Endothelial cell of umbilical vein (primary cell): ENCODE measurements around the gene TTF1. TPM values are rescaled to one million over a fixed set of nuclear protein-coding genes. Genes with fewer than 3 reads are reported as not detected.
A peak's percentile ranks its signal among the peaks of the same experiment; 100 is the strongest.

Source experiments
- BruUV-seq: library from RNA; stranded (reverse); fragments of 400-500 nt; replicated peaks from 2 replicates; lab custom pipeline; 2021; lab: Mats Ljungman, UMichigan
- CTCF ChIA-PET: fragments of 300-600, 350-600 bp; sonication (Branson Sonifier 250); formaldehyde crosslinking; loops from one replicate; lab custom pipeline; 2021; ENCODE audit warnings: antibody characterized with exemption, inconsistent platforms; lab: Charles Lee
- POLR2A ChIA-PET: fragments of 300-600, 350-600 bp; sonication (Branson Sonifier 250); formaldehyde crosslinking; loops from one replicate; lab custom pipeline; 2021; ENCODE audit warnings: antibody characterized with exemption, inconsistent platforms; lab: Charles Lee
- DNase-seq: peaks from one replicate; pipeline ENCODE4 v3.0.0-alpha.2; 2011; ENCODE audit warnings: low read depth, low spot score
- FAIRE-seq: peaks from 2 replicates; lab custom pipeline; 2011; peaks lifted over from hg19 to GRCh38; lab: Jason Lieb, UNC
- H2AFZ ChIP-seq: 2 replicates; pipeline ENCODE4 v1.6.0; 2012; ENCODE audit warnings: low read depth, low read length, control low read depth, inconsistent platforms
- H3K27ac ChIP-seq: 2 replicates; pipeline ENCODE4 v1.5.1; 2011; ENCODE audit warnings: low read depth, mild to moderate bottlenecking, control low read depth, low read length, moderate library complexity; ENCODE audit not compliant: insufficient read depth
- H3K27me3 ChIP-seq, 2 experiments: 2 replicates each; pipeline versions ENCODE4 v1.6.0 to v1.6.1; 2011; ENCODE audit warnings: low read length in 2 of 2, mixed read lengths in 1 of 2; ENCODE audit not compliant: control insufficient read depth in 2 of 2, insufficient read depth in 2 of 2
- H3K36me3 ChIP-seq, 2 experiments: 2 replicates in 1 of 2; 3 replicates in 1 of 2; pipeline ENCODE4 v1.5.1; 2011; ENCODE audit warnings: low read length in 2 of 2, mild to moderate bottlenecking in 1 of 2, moderate library complexity in 1 of 2; ENCODE audit not compliant: control insufficient read depth in 2 of 2, insufficient read depth in 2 of 2; ENCODE audit errors: extremely low read depth in 1 of 2
- H3K4me1 ChIP-seq: 3 replicates; pipeline ENCODE4 v1.5.1; 2011; ENCODE audit warnings: mild to moderate bottlenecking, low read length; ENCODE audit not compliant: control insufficient read depth, insufficient read depth; ENCODE audit errors: extremely low read depth
- H3K4me2 ChIP-seq: 2 replicates; pipeline ENCODE4 v1.6.1; 2011; ENCODE audit warnings: low read length, control low read depth, mixed read lengths; ENCODE audit not compliant: insufficient read depth
- H3K4me3 ChIP-seq, 3 experiments: fragments of 200-600 bp in 1 of 3; sonication (generic), shearing (Covaris generic) in 1 of 3; replicated peaks in 1 of 3; 2 replicates each; pipeline ENCODE4 v1.5.1; 2011 to 2016; ENCODE audit warnings: control low read depth in 3 of 3, low read length in 3 of 3, mild to moderate bottlenecking in 2 of 3, inconsistent platforms in 1 of 3, low read depth in 1 of 3, moderate library complexity in 1 of 3; ENCODE audit not compliant: insufficient read depth in 1 of 3
- H3K79me2 ChIP-seq: 2 replicates; pipeline ENCODE4 v1.6.0; 2012; ENCODE audit warnings: low read length, inconsistent platforms; ENCODE audit not compliant: control insufficient read depth, insufficient read depth
- H3K9ac ChIP-seq: replicated peaks from 2 replicates; pipeline ENCODE3; 2011; ENCODE audit warnings: low read length, control low read depth; ENCODE audit not compliant: insufficient read depth; ENCODE audit errors: extremely low read depth
- H3K9me1 ChIP-seq: replicated peaks from 3 replicates; pipeline ENCODE4 v1.6.0; 2011; ENCODE audit warnings: mild to moderate bottlenecking, low read length; ENCODE audit not compliant: control insufficient read depth, insufficient read depth; ENCODE audit errors: extremely low read depth
- H3K9me3 ChIP-seq: replicated peaks from 2 replicates; pipeline ENCODE4 v1.5.1; 2012; ENCODE audit warnings: low read length, inconsistent platforms; ENCODE audit not compliant: control insufficient read depth, insufficient read depth
- H4K20me1 ChIP-seq: replicated peaks from 2 replicates; pipeline ENCODE3; 2011; ENCODE audit warnings: mild to moderate bottlenecking, low read length; ENCODE audit not compliant: control insufficient read depth, insufficient read depth; ENCODE audit errors: extremely low read depth
- EZH2 ChIP-seq: IDR thresholded peaks from 2 replicates; pipeline ENCODE4 v1.6.1; 2012; ENCODE audit warnings: borderline replicate concordance, low read depth, mild to moderate bottlenecking, moderate library complexity, low read length, inconsistent platforms; ENCODE audit not compliant: severe bottlenecking
- FOS ChIP-seq: IDR thresholded peaks from 2 replicates; pipeline ENCODE4 v1.6.1; 2011; ENCODE audit warnings: mild to moderate bottlenecking, low read length, moderate library complexity, borderline replicate concordance; ENCODE audit not compliant: insufficient read depth
- GATA2 ChIP-seq: IDR thresholded peaks from 2 replicates; pipeline ENCODE4 v1.7.0; 2011; ENCODE audit warnings: low read depth, mild to moderate bottlenecking, moderate library complexity, mixed read lengths, low read length; ENCODE audit not compliant: insufficient read length, insufficient read depth
- JUN ChIP-seq: IDR thresholded peaks from 2 replicates; pipeline ENCODE4 v1.6.1; 2011; ENCODE audit warnings: borderline replicate concordance, low read depth; ENCODE audit not compliant: insufficient read length, insufficient read depth
- MYC ChIP-seq: IDR thresholded peaks from one replicate; pipeline ENCODE4 v1.6.1; 2011; ENCODE audit warnings: mild to moderate bottlenecking, low read depth, low read length
- POLR2A ChIP-seq: IDR thresholded peaks from 2 replicates; pipeline ENCODE4 v1.6.1; 2012; ENCODE audit warnings: low read depth, mild to moderate bottlenecking, control low read depth, low read length
- POLR2AphosphoS5 ChIP-seq: IDR thresholded peaks from 2 replicates; pipeline ENCODE4 v1.6.1; 2012; ENCODE audit warnings: low read depth, mild to moderate bottlenecking, control low read depth, low read length, moderate library complexity; ENCODE audit not compliant: insufficient read depth
- dilution Hi-C: fragments of 300-500 bp; cut with MboI; formaldehyde crosslinking; loops from one replicate; pipeline ENCODE4 v1.15.0; 2019; ENCODE audit warnings: low sequenced_read_pairs; ENCODE audit not compliant: extremely low pct_ligation_motif_present
- intact Hi-C: fragments of 100-400 bp; cut with micrococcal nuclease; formaldehyde crosslinking; loops from one replicate; pipeline ENCODE4 v1.10.0; 2022
- polyA plus RNA-seq, 4 experiments: library from polyadenylated mRNA; depleted of rRNA in 3 of 4; stranded (reverse) in 3 of 4; unstranded in 1 of 4; fragments of >200 nt; gene quantifications; 2 replicates each; pipeline versions ENCODE4 v1.2.1 to v1.2.3, GENCODE V29; 2011 to 2012; ENCODE audit warnings: missing spikeins in 1 of 4
- total RNA-seq: library from RNA; stranded (reverse); gene quantifications from 2 replicates; pipeline ENCODE4 v1.2.3, GENCODE V29; 2021
- TF ChIP-seq, protein P1 (sequence below), 2 donors: IDR thresholded peaks; 1 replicate in 1 of 2; 2 replicates in 1 of 2; pipeline ENCODE4 v1.5.1; 2011; ENCODE audit warnings: low read length in 2 of 2, mild to moderate bottlenecking in 2 of 2, moderate library complexity in 2 of 2, control low read depth in 1 of 2, inconsistent platforms in 1 of 2, low read depth in 1 of 2; ENCODE audit not compliant: insufficient read depth in 1 of 2; ENCODE audit errors: extremely low read depth in 1 of 2
- TF ChIP-seq, protein P2 (sequence below): IDR thresholded peaks from 2 replicates; pipeline ENCODE4 v1.6.1; 2011; ENCODE audit not compliant: insufficient read depth, insufficient read length

Gene TTF1
- total and polyA plus RNA-seq, 2 donors (not counting 3 experiments of a cell fraction or from before 2014, with no cell fraction given), result 4.9 to 12.0 TPM

DNA sequence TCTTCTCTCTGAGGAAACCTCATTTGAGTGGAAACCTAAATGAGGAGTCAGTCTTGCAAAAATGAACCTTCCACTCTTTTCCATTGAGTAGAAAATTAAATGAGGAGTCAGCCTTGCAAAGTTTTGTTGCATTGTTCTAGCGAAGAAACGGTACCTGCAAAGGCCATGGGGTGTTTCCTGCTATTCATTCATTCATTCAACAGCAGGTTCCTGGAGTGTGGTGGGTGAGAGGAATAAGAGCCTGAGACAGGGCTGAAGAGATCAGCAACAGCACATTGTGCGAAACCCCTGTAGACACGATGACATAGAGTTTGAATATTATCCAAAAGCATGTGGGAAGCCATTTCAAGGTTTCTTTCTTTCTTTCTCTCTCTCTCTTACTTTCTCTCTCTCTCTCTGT is 37.2 kb downstream of the TTF1 start:
- Histone ChIP-seq H3K27ac (no peak overlapping the region), H3K36me3 (no peaks in the 10 kb centered on the region), H3K27me3 (no peaks in the 10 kb centered on the region), H3K9ac (no peak overlapping the region), H3K79me2 (no peaks in the 10 kb centered on the region), H2AFZ (no peak overlapping the region), H3K4me1 (peaks cover 27% of the 10 kb centered on the region), H3K4me3 (no peak overlapping the region), H3K4me2 (peak overlapping the region; percentile 16), H3K9me3 (no peaks in the 10 kb centered on the region), H3K9me1 (no peaks in the 10 kb centered on the region), H4K20me1 (no peaks in the 10 kb centered on the region)
- TF ChIP-seq JUN (no peak), GATA2 (no peak), MYC (no peak), POLR2A (no peak), FOS (no peak), POLR2AphosphoS5 (no peak), EZH2 (no peak)
- TF ChIP-seq, protein P1, sequence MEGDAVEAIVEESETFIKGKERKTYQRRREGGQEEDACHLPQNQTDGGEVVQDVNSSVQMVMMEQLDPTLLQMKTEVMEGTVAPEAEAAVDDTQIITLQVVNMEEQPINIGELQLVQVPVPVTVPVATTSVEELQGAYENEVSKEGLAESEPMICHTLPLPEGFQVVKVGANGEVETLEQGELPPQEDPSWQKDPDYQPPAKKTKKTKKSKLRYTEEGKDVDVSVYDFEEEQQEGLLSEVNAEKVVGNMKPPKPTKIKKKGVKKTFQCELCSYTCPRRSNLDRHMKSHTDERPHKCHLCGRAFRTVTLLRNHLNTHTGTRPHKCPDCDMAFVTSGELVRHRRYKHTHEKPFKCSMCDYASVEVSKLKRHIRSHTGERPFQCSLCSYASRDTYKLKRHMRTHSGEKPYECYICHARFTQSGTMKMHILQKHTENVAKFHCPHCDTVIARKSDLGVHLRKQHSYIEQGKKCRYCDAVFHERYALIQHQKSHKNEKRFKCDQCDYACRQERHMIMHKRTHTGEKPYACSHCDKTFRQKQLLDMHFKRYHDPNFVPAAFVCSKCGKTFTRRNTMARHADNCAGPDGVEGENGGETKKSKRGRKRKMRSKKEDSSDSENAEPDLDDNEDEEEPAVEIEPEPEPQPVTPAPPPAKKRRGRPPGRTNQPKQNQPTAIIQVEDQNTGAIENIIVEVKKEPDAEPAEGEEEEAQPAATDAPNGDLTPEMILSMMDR (IDR thresholded peaks at IDR 0.05; ENCODE audit: extremely low read depth in 1 of 2, insufficient read depth in 1 of 2, low read depth in 1 of 2, low read length in 2 of 2), result no peak
- TF ChIP-seq, protein P2, sequence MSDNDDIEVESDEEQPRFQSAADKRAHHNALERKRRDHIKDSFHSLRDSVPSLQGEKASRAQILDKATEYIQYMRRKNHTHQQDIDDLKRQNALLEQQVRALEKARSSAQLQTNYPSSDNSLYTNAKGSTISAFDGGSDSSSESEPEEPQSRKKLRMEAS, result no peak
- intact Hi-C loops, result no loop called here
- ChIA-PET CTCF (interaction anchor here (1.2 kb wide), 1 partner anchor 14 kb away, joined by 3 read pairs; no protein-coding TSS in a partner anchor), POLR2A (no interaction called here)
- FAIRE-seq (no peak), DNase-seq (peak; percentile 71)
- no TSS peak for BruUV-seq
- dilution Hi-C loops, result no loop called here
